ENCODE measurements around the gene MEGF6.
A peak's percentile ranks its signal among the peaks of the same experiment; 100 is the strongest.

MEGF6 gene

DNA sequence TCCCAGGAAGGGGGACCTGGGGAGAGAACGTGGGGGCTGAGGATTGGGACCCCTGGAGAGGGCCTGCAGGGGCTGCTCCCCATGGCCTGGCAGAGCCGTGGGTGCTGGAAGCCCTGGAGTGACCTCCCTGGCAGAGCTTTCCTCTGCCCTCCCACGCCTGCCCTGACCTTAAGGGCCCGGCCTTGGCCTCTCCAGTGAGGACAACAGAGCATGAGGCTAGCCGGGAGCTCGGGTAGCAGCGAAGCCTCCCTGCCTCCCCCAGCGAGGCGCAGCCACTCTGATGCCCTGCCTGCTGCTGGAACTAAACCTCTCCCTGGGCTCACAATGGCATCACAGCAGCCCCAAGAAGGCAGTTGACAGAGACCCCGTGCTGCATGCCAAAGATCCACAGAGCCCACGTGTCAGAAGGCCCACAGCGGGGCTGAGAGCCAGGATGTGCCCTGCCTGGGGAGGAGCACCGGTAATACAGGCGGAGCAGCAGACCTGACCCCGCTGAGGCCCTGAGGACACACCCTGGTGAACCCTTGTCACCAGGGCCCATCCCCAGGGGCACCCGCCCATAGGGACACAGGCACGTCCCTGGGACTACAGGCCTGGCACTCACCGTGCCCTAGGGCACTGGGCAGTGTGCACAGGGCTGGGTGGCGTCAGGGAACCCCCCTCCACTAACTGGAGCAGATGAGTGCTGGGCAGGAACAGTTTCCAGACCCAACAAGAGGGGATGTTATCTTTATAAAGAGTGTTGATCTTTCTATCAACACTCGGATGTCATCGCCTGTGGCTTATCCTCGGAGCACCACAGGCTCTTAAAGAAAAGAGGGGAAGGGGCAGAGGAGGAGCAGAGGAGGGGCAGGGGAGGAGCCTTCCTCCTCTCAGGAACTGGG, 108.4 kb downstream of the MEGF6 start:
- no peak for DNase-seq (ENCODE audit: low read depth)

DNA sequence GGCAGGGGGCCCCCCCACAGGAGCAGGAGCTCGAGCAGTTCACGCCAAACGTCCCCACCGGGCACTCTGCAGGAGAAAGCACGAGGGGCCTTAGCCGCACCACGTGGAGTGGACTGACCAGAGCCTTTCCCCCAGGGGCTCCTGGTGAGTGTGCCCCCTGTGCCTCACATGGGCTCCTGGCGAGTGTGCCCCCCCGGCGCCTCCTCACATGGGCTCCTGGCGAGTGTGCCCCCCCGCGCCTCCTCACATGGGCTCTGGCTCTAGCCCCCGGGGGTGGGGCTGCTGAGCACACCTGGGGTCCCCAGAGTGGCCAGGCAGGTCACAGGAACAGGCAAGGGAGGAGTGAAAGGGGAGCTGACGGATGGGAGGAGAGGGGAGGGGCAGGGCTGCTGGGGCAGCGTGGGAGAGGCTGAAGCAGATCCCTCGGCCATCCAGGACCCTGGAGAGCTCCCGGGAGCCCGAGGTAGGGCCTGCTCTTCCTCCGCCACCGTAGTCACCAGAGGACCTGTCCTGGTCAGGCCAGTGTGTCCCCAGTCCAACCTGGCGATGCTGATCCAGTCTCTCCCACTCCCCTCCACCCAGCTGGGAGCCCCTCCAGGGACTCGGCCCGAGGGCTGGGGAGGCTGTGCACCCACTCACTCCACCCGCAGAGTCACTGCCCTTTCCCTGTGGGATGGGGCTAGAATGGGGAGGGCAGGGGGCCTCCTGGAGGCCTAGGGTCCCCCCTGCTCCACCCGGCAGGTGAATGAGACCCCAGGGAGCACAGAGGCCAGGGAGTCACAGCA, 109.3 kb downstream of the MEGF6 start:
- DNase-seq (ENCODE audit: low read depth): no peak

DNA sequence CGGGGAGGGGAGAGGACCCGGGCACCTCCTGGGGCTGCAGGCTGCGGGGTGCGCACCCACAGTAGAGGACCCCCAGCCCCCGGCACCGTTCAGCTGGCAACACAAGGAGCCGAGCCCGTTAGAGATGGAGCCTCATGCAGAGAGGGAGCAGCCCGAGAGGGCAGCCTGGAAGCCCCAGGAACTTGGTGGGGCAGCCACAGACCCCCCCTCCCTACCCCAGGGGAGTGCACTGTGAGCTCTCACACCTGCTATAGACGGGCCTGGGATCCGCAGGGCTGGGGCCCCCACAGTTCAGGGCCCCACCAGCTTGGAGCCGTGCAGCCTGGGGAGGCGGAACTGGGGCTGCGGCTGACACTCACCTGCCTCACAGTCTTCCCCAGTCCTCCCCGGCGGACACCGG, 109.9 kb downstream of the MEGF6 start:
- no peak for DNase-seq (ENCODE audit: low read depth)

DNA sequence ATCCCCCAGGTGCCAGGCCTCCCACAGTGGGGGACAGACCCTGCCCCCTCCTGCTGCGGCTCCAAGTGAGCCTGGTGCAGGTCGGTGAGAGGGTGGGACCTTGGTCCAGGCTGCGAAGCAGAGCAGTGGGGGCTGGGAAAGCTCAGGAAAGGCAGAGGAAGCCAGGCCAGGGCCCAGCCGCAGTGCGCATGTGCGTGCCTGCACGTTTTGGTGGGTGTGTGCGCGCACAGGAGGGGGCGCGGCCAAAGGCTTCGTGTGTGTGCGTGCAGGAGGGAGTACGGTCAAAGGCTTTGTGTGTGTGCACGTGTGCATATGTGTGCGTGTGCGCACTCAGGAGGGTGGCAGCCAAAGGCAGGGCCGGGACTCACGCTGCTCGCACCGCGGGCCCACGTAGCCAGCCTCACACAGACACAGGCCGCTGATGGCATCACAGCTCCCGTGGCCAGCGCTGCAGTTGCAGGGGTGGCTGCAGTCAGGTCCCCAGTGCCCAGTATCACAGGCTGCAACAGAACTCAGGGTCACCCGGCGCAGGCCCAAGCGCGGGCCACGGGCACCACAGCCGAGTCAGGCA, 111.0 kb downstream of the MEGF6 start:
- no peak for DNase-seq (ENCODE audit: low read depth)

DNA sequence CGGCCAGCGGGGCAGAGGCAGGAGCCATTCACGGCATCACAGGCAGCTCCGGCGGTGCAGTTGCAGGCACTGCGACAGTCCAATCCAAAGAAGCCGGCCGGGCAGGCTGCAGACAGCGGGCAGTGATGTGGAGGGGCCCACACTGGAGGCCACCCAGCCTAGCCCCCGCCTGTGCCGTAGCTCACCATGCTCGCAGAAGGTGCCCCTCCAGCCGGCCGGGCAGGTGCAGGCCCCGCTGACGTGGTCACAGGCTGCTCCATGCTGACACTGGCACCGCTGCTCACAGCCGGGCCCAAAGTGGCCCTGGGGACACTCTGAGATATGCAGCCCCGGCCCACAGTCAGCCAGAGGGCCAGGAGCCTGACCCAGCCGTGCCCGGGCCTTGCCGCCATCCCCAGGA, 111.7 kb downstream of the MEGF6 start:
- no peak for DNase-seq (ENCODE audit: low read depth)

DNA sequence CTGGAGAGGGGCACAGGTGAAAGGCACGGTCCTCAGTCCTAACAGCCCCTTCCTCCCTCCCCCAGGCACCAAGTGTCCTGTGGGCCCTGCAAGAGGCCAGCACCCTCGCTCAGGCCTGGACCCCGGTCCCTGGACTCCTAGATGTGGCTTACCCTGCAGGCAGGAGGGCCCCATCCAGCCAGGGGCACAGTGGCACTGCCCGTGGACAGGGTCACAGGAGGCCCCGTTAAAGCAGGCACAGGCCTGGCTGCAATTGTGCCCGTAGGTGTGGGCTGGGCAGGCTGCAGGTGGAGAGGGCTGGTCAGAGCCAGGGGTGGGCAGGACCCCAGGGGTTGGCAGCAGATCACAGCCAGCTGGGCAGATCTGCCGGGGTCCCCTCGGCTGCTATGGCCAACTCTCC, 112.3 kb downstream of the MEGF6 start:
- no peak for DNase-seq (ENCODE audit: low read depth)

DNA sequence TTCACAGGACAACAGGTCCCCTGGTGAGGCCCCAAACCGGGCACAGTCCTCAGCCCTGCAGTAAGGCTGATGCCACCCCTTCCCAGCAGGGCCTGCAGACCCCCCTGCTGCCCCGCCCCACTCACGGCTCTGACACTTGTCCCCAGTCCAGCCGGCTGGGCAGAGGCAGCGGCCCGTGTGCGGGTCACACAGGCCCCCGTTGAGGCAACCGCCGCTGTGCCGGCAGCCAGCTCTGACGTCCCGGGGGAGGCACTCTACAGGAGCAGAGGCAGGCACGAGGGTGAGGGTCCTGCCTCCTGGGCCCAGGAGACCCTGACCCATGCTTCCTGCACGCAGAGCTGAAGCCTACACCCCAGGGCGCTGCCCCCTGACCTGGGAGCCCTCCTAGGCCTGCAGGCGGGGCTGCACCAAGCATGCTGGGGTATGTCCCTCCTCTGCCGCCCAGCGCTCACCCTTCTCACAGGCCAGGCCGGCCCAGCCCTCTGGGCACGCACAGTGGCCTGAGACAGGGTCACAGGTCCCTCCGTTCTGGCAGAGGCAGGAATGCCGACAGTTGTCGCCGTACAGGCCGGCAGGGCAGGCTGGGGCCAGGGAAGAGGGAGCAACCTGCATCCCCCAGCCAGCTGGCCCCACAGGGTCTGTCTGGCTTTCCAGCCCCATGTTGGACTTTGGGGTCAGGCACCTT, 112.9 kb downstream of the MEGF6 start:
- no peak for DNase-seq (ENCODE audit: low read depth)

DNA sequence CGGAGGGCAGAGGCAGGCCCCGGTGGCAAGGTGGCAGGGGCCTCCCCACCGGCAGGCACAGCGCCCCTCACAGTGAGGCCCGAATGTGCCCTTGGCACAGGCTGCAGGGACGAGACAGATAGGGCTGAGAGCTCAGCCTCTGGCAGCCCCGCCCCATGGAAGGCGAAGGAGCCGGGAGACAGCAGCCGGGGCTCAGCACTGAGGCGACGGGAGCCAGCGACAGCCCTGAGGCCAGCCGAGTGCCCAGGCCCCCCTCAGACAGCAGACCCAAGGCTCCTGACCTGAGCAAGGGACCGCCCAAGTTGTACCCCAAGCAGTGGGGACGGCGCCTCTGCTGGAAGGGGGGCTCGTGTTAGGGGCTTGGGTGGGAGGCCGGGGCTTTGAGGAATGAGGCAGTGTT, 113.8 kb downstream of the MEGF6 start:
- DNase-seq (ENCODE audit: low read depth): no peak

DNA sequence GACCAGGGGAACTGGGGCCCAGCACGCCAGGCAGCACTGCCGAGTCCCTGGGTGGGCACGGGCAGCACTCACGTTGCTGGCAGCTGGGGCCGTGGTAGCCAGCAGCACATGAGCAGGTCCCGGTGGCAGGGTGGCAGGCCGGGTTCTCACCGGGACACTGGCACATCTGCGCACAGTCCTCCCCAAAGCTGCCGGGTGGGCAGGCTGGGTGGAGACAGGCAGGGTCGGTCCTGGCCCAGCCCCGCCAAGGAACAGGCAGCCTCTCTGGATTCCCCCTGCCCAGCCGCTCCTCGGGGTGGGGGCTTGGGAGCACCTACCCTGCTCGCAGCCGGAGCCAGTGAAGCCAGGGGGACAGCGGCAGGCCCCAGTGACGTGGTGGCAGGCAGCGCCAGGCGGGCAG, 114.4 kb downstream of the MEGF6 start:
- no peak for DNase-seq (ENCODE audit: low read depth)

DNA sequence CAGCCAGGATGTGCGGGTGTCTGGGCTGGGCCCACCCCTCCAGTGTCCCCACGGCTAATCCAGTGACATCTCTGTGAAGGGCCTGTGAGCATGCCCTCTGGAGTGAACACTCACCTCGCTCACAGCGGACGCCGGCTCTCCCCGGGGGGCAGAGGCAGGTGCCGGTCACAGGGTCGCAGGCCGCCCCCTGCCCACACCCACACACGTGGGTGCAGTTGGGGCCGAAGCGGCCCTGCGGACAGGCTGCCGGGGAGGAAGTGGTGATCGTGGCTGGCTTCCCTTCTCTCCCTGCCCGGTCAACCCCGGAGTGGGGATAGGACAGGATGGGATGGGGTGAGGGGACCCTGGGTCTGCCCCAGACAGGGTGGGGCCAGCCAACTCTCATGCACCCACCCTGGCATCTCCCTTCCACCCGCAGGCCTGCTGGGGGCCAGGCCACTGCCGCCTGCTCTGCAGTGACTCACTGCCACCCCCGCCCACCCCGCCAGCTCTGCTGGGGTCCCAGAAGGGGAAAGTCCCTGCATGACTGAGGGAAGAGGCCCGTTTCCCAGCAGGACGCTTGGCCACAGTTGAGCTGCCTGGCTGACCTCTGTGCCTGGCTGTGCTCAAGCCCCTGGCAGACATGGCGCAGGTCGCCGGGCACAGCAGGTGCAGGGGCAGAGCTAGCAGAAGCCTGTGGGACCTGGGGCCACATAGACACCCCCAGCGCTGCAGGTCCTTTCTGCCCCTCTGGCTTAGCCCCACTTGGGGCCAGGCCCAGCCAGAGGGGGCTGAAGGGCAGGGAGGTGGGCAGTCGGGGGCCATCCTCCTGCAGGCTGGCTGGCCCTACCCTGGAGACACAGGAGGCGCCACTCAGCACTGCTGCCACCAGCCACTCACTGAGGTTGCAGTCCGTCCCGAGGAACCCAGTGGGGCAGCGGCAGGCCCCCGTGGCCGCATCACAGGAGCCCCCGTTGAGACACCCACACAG, 115.2 kb downstream of the MEGF6 start:
- no peak for DNase-seq (ENCODE audit: low read depth)

DNA sequence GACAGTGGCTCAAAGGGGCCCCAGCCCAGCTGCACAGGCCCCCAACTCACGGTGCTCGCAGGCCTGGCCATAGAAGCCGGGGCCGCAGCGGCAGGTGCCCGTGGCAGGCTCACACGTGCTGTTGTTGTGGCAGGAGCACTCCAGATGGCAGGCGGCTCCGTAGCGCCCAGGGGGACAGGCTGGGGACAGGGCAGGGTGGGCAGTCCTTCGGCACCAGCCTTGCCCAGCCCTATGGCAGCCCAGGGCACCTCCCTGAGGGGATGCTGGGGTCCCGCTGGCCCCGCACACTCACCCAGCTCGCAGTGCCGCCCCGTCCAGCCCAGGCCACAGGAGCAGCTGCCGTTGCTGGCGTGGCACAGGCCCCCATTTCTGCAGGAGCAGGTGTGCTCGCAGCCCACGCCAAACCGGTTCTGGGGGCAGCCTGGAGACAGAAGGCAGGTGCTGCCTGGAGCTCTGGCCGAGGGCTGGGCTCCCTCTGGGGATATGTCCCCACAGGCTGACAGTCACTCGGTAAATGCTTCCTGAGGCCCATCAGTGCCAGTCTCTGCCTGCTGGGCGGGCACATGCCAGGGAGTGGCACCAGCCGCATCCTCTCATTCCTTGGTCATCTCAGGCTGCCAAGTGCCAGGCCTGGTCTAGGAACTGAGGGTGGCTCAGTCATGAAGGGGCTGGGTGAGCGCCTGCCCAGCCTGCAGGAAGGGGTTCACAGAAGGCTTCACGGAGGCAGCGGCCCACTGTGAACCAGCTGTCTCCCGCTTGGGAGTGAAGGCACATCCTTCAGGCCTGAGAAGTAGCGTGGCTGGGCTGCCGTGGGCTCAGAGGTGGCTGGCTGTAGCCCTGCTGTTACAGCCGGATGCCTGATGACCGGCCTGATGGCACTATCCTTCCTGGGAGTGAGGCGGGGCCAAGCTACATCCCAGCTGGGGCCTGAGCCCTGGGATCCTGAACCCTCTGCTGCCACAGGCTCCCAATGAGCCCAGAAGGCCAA, 116.7 kb downstream of the MEGF6 start:
- DNase-seq (ENCODE audit: low read depth): no peak

DNA sequence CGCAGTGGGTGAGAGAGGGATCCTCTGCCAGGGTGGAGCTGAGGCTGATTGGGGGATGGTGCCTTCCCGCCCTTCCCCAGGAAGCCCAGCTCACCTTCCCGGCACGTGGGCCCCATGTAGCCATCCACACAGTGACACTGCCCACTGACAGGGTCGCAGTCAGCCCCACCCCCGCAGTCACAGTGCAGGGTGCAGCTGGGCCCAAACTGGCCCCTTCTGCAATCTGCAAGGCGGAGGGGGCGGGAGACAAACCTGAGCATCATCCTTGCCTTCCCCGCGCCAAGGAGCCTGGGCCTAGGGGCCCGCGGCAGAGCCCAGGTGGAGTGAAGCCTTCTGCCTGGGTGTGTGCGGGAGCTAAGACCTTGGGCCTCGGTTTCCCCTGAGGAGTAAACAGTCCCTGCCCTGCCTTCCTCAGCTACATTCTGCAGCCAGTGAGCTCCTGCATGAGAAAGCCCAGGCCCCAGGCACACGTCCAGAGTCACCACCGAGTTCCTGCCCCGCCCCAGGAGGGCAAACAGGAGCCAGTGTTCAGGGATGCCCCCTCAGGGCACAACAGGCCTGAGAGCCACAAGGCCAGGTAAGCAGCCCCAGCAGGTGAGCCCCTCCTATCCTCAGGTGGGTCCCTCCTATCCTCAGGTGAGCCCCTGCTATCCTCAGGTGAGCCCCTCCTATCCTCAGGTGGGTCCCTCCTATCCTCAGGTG, 118.6 kb downstream of the MEGF6 start:
- DNase-seq (ENCODE audit: low read depth): no peak

DNA sequence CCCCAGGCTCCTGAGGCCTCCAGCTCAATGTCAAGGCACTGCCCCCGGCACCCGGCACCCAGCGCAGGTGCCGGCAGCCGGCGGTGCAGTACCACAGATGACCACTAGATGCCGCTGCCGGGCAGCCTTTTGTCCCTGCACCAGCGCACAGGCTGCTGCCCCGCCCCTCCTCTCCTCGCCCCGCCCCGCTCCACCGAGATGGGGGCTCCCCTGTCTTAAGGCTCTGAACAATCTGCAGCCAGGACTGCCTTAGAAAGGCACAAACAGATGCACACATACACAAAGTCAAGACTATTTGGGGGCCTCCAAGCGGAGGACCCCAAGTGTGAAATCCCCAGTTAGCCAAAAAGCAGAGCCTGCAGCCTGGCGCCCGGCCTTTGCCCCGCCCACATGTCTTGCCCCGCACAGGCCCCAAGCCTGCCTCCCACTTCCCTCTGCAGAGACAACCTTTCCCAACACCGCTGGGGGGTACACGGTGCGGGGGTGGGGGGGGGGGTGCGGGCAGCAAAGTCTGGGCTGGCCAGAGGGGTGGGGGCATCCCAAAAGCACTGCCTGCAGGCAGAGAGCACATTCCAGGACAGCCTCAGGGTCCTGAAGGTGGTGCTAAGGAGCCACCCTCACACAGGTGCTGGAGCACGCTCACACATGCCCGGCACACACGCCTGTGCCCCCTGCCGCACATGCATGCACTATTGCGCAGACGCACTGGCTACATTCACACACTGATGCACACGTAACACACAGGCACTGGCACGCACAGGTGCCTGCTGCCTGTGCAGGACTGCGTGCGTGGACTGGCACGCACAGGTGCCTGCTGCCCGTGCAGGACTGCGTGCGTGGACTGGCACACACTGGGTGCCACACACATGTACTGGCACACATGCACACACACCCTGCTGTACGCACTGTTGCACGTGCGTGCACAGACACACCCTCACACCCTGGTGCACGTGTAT, 119.7 kb downstream of the MEGF6 start:
- peak; percentile 77 for DNase-seq (ENCODE audit: low read depth)

DNA sequence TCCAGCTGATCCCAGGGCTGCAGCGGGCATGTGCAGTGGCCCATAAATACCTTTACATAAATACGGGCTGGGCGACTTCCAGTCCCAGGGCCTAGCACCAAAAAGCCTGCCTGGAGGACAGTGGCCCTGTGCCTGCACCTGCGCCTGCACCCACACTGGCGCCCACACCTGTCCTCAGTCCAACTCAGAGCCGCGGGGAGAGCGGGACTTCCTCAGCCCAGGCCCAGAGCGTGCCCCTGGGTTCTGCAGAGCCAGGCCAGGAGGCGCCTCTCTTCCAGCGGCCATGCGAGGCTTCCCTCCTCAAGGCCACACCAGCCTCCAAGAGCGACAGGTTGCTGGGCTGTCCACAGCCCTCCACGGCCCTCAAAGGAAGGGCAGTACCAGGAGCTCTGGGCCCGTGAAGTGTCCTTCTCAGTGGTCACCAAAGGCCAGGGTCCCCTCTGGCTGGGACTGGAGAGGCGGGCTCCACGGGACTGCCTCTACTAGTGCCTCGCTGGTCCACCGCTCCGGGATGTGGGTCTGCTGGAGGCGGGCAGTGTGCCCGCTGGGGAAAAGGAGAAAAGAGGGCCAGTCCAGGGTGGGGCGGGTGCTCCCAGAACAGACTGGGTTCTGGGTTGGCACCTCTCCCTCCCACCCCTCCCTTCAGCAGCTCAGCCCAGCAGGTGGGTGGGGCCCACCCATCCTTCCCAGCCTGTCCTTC, 121.1 kb downstream of the MEGF6 start:
- DNase-seq (ENCODE audit: low read depth): no peak

DNA sequence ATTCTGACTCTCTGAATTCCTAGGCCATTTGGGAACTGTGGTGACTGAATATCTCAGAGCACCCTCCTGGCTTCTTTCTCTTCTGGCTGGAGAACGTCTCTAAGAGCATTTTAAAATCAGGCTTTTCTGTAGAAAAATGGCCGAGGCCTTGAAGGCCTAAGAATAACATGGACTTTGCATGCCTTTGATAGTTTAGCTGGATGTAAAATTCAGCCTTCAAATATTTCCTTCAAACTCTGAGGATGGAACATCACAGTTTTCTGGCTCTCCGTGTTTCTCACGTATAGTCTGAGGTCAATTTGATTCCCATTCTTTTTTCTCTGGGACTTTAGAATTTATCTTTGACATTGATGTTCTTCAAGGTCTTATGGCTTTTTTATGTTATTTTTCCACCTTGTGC, 122.9 kb downstream of the MEGF6 start:
- no peak for DNase-seq (ENCODE audit: low read depth)

DNA sequence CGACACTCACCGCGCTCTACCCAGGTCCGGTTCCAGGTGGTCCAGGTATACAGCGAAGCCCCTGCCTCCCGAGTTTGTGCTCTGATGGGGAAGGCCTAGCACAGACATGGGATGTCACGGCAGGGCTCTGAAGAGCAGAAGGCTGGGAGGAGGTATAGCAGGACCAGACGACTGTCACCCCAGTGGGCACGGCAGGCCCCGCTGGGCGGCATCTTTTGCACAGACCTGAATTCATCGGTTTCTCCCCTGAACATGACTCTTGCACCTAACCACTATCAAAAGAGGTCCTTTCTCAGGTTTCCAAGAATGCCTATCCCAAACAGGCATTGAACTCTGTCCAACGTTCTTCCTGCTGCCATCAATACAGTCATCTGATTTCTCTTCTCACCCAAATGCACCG, 126.3 kb downstream of the MEGF6 start:
- no peak for DNase-seq (ENCODE audit: low read depth)

DNA sequence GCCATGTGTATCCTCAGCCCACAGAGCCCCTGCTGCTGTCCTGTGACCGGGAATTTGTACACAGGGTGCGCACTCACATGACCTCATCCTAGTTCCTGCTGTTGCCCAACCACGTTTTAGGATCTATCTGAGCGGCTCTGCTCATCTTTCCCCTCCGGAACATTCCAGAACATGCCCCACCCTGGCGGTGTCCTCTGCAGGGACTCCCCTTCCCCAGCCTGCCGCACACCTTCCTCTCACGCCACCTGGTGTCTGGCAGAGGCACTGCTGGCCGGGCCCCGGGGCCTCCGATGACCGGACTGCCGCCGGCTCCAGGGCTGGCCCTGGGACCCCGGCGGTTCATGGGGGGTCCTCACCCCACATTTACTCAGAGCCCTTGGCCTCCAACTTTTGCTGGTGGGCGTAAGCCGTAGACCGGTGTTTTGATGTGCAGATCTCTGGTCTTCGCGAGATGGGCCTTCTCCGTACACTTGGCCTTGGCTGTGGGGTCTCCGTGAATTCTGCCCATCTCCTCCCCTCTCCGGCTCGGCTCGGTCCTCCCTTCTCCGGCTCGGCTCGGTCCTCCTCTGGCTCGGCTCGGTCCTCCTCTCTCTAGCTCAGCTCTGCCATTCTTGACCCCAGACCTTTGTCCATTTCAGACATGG, 127.4 kb downstream of the MEGF6 start:
- no peak for DNase-seq (ENCODE audit: low read depth)

All from stimulated activated CD8-positive, alpha-beta memory T cell treated with anti-CD3 and anti-CD28 coated beads, Interleukin-15, amount 100 ng/mL, for 1 hour (primary cell).